HG03575 (cell line): ENCODE measurements around the gene AHCY.
"Not testable (repeated sequence)": the region's sequence is repeated elsewhere in the genome, so short reads cannot be mapped to it uniquely, and the experiment has no call there.

Experiments used
- ATAC-seq: cut with Tn5 transposase; IDR thresholded peaks from one replicate; pipeline ENCODE4 v1.9.1; 2021; ENCODE audit not compliant: unreplicated experiment, insufficient number of reproducible peaks, low FRiP score; ENCODE audit errors: extremely low read depth

The AHCY gene

GRCh38 chr20:34328928-34329677 is 25.9 kb upstream of the AHCY start:
- ATAC-seq = no peak

GRCh38 chr20:34328207-34328606 is 25.1 kb upstream of the AHCY start:
- ATAC-seq = not testable (repeated sequence)

GRCh38 chr20:34324541-34324940 is 21.4 kb upstream of the AHCY start:
- no peak for ATAC-seq

DNA sequence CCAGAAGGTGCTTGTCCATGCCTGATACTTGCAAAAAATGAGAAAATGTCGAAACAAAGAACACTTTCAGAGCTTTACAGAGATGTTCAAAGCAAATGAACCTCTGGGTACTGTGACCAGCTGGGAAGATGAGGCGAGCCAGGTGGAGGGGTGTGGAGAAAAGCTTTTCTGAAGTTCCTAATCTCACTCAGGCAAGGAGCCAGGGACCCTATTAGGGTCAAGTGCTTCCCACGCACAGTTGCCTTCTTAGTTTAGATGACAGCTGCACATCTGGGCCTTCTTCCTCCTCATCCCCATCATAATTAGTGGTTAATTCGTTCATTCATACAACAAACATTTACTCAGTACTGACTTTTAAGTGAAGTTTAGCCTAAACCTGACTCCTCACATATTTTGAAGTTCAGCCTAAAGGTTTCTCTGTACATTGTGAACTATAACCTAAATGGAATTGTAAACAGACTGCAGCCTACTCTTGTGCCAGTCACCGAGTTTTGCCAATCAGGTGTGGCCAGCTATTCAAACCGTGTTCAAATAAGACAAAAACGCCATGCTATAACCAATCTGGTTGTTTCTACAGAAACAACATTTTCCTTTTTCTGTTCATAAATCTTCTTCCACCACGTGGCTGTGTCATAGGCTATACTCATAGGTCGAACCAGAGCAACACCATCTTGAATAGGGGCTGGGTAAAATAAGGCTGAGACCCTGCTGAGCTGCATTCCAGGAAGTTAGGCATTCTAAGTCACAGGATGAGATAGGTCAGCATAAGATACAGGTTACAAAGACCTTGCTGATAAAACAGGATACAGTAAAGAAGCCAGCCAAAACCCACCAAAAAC is 19.3 kb upstream of the AHCY start:
- ATAC-seq = no peak

DNA sequence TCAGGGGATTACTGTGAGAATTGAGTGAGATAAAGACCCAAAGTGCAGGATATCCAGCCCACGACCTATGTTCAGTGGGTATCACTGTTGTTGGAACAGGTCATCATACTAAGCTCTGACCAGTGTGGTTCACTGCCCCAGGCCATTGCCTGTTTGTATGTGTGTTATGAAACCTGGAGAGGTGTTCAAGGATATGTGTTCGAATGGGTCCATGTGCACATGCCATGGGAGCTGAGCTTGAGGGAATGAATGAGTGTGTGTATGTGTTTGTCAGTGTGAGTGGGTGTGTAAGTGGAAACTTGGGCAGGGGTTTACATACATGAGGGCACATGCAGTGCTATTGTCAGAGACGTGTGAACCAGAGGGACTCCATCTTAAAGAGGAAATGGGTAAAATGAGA is 17.7 kb upstream of the AHCY start:
- no peak for ATAC-seq

DNA sequence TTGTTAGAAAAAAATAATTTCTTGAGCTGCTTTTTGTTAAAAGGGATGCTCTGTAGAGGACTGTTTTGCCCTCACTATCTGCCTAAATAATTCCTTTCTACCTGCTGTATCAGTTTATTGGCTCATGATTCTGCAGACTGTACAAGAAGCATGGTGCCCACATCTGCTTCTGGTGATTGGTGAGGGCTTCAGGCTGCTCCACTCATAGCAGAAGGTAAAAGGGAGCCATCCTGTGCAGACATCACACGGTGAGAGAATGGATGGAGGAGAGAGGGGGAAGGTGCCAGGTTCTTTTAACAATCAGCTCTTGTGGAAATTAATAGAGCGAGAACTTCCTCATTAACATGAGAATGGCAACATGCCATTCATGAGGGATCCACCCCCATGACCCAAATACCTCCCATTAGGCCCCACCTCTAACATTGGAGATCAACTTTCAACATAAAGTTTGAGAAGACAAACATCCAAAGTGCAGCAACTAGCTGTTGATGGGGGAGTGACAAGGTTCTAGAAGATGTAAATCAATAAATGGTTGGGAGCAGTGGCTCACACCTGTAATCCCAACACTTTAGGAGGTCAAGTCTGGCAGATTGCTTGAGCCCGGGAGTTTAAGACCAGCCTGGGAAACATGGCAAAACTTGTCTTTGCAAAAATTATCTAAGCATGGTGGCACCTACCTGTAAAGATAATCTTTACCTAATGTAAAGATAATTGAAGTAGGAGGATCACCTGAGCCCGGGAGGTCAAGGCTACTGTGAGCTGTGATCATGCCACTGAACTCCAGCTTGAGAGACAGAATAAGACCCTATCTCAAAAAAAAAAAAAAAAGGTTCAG is 15.7 kb upstream of the AHCY start:
- ATAC-seq = no peak

DNA sequence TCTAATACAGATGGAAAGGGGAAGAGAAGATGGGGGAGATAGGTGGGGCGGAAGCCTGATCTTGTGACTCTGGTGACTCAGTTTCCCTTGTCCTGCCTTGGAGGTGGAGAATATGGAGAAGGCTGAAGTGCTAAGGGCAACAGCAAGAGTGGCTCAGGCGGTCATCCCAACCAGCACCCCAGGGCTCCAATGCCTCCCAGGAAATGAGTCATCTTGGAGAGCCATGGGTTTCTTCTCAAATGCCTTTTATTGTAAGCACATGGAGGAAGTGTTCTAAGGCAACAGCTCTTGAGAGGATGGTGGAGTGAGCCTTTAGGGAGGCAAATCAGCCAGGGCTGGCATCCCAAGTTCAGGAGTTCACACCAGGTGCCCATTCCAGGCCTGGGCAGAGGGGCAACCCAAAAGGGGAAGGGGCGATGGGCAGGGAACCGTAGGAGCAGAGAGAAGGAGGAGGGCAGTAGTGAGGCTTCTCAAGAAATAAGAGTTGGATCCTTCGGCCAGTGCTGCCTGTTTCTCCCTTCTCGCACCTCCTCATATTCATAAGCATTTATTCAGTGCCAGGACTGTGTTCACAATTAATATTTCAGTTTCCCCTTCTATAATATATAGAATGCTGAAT is 13.2 kb upstream of the AHCY start:
- ATAC-seq = no peak

DNA sequence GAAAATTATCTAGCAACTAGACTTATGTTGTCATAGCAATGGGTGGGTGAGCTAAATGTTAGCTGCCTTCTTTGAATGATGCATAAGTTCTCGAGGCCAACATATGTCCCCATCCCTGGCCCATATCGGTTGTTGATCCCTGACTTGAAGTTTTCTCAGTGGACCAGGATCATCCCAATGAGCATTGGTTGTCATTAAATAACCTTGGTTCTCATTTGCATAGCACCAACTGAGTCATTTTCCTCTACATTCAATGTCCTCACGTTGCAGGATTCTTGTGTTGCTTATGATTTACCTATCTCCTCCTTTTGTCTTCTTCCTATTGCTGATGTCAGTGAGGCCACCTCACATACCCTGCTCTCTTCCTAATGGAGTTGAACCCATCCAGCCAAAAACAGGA is 12.1 kb upstream of the AHCY start:
- no peak for ATAC-seq

DNA sequence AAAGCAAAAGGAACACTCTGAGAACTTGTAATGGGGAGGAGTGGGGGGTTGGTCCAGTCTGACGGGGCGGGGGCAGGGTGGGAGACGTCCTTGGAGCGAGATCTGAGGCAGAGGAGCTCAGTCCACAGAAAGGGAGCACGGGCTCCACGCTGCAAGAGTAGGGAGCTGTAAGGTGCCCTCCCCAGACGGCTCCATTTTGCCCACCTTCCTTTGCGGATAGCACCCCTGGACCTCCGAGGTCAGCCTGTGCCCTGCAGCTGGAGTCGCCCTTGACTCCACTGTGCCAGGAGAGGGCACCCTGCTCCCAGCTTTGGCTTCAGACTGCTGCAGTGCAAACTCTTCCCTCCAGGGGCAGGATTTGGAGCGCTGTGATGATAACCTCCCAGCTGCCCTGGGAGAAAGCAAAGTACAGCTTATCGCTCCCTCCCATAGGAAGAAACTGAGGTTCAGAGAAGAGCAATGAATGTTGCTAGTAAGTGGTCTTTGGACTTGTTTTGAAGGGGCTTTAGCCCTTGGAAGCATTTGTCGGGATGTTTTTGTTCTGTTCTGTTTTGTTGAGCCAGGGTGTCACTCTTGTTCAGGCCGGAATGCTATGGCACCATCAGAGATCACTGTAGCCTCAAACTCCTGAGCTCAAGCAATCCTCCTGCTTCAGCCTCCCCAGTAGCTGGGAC is 9.5 kb upstream of the AHCY start:
- ATAC-seq = no peak

GRCh38 chr20:34312024-34312460 is 8.9 kb upstream of the AHCY start:
- ATAC-seq = no peak

DNA sequence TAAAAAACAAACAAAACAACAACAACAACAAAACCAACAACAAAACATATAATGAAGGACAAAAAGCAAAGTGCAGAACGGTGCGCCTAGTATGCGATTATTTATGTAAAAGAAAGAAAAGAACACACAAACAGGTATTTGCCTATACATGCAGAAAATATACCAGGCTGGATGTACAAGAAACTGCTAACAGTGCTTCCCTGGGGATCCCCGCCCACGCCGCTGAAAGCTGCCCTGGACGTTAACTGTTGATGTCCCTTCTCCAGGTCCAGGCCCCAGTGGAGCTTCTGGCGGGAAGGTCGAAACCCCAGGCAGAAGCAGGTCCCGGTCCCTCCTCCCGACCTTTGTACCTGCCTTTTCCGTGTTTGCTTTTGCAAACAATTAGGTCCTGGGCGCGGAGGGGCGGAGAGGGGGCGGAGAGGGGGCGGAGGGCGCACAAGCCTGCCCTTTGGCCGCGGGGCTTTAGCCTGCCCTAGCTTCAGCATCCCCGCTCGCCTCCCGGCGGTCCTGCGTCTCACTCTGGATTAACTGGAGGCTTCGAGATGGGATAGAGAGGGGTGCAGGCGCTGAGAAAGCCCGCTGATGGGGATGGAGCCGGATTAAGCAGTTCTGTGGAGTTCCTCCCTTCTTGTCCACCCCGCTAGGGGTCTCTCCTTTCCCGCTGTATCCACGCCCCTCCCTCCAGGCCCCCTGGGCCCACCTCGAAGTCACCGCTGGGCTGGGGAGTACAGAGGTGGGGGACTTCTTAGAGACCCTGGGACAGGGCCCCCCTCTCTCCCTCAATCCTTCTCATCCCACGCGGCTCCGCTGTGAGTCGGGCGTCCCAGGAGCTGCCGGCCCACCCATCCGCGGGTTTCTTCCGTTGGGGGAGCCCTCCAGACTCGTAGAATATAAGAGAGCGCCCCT is 8.2 kb upstream of the AHCY start:
- no peak for ATAC-seq

DNA sequence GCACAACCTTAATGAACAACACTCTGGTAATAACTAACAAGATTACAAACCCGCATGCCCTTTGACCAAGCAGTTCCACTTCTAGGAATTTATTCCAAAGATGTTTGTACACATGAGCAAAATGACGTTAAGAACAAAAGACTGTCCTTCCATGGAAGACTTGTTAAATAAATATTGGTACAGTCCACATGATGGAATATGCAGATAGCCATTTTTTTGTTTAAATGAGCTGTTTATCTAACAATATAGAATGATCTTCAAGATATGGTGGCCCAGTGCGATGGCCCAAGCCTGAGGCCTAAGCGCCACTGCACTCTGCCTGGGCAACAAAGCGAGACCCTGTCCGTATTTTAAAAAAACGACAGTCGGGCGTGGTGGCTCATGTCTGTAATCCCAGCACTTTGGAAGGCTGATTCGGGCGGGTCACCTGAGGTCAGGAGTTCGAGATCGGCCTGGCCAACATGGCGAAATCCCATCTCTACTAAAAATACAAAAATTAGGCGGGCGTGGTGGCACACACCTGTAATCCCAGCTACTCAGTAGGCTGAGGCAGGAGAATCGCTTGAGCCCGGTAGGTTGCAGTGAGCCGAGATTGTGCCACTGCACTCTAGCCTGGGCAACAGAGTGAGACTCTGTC is 7.4 kb upstream of the AHCY start:
- no peak for ATAC-seq

DNA sequence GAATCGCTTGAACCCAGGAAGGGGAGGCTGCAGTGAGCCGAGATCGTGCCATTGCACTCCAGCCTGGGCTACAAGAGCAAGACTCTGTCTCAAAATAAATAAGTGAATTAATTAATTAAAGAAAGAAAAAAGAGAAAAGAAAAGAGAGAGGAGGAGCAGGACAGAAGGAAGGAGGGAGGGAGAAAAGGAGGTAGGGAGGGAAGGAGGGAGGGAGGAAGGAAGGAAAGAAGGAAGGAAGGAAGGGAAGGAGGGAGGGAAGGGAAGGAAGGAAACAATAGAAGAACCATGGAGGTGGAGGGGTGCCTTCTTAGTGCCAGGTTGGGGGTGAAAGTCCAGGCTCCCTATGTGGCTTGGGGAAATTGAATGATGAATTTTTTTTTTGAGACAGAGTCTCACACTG is 6.5 kb upstream of the AHCY start:
- ATAC-seq = no peak

DNA sequence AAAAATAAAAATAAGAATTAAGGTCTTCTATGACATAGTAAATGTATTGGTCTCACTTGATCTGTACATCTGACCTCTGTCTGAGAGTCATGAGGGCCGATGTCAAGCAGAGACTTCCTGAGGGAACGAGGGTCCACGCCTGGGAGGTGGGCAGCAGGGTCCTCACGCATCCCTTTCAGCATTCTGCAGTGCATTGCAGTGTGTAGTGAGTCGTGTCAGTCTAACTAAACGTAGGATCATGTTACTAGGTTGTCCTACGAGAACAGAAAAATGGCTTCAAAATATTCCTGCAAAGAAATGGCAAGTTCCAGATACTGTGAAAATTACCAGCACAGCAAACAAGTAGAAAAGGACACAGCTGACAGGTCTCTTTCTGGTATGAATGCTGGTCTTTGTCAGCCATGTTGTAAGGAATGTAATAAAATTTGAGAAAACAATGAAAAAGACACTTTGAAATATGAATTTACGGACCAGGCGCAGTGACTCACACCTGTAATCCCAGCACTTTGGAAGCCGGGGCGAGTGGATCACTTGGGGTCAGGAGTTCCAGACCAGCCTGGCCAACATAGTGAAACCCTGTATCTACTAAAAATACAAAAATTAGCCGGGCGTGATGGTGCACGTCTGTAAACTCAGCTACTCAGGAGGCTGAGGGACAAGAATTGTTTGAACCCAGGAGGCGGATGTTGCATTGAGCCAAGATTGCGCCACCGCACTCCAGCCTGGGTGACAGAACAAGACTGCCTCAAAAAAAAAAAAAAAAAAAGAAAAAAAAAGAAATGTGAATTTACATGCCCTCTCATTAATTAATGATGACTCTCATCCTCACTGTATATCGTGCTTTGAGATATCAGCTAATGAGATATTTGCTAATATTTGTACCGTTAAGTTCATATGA is 2.4 kb upstream of the AHCY start:
- ATAC-seq = no peak

DNA sequence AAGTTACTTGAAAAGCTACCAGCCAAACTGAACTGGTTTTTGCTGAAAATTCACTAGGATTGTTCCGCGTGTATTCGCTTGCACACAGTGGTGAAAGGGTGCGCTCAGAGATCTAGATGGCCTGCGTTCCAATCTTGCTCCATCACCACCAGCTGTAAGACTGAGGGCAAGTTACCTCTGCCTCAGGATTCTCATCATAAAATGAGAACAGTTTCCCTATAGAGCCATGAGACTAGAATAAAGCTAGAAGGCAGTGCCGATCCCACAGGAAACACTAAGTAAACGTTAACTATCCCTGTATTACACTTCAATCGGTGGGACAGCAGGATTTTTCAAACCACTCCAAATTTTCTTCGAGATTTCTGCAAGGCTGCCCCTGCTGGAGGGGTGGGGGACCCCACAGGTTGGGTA is 838 bp downstream of the AHCY start:
- no peak for ATAC-seq

DNA sequence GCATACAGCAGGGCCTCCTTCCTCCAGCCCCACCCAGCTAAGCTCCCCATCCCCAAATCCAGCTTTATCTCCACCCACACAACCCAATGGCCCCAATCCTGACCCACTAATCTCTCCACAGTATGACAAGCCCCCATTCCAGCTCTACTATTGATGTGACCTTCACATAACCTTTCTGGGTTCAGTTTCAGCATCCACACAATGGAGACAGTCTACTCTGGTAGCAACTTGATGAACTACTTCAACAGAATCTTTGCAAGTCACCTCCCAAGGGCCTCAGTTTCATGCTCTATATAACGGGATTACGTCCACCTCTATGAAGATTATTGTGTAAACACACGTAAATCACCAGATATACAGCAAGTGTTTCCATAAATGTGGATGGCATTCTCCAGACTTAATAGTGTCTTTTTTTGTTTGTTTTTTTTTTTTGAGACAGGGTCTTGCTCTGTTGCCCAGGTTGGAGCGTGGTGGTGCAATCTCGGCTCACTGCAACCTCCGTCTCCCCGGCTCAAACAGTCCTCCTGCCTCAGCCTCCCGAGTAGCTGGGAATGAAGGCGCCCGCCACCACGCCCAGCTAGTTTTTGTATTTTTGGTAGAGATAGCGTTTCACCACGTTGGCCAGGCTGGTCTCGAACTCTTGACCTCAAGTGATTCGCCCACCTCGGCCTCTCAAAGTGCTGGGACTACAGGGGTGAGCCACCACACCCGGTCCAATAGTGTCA is 1.4 kb downstream of the AHCY start:
- no peak for ATAC-seq
